ENCODE data around the gene GRAP. TPM values are rescaled to one million over a fixed set of nuclear protein-coding genes. Genes with fewer than 3 reads are reported as not detected.

Gene GRAP
- 0.15 and 0.33 TPM in 2 replicates for total RNA-seq

DNA sequence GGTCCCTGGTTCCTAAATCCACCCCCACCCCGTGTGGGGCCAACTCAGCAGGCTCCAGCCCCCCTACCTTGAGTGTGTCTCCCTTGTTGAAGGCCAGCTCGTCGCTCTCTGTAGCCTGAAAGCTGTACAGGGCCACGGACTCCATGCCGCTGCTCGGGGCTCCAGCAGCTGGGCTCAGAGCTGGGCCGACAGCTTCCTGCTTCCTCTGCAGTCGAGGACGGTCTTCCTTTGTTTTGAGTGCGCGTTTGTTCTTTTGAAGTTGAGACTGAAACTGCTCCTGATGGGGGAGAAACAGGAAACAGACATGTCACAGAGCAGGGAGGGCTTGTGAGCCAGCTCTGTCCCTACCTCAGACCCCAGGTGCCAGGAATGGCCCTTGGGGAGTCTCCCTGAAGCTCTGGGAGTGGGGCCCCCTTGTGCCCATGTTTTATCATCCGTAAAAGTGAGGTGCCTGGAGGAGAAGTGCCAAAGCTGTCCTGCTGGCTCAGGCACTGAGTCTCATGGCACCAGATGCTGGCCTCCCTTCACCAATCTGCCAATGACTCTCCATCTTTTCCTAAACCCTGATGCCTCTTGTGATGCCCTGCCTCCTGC lies at the start of gene GRAP:
TSS of gene GRAP (minus strand) at position 176 of the 594 bp plus-strand sequence. CDS start at position 145, 31 bp downstream.

GRCh38 chr17:19004421-19005136 lies 42.2 kb downstream of the GRAP start, which contains the start of gene FAM83G:
TSS of gene FAM83G (minus strand) at chr17:19004764. CDS start at chr17:19004041, 723 bp downstream.

Other genes with a start within 250 kb of the GRAP start
- 25.8 and 37.8 TPM in 2 replicates for gene PRPSAP2, start 188.8 kb downstream of the GRAP start, total RNA-seq
- gene SLC5A10, start 94.8 kb downstream of the GRAP start, total RNA-seq: not detected in 2 replicates
- 10.6 and 15.9 TPM in 2 replicates for gene FAM83G, start 42.2 kb downstream of the GRAP start, total RNA-seq
- gene GRAPL, start 80.6 kb upstream of the GRAP start, total RNA-seq: 0.15 and 0.66 TPM in 2 replicates
- gene EPN2, start 190.4 kb upstream of the GRAP start, total RNA-seq: 27.2 and 35.6 TPM in 2 replicates

Measured in smooth muscle cell of trachea (primary cell).